NCI-H187 (cell line): ENCODE results near the gene KAT8.

Experiments
- DNase-seq, 2 experiments: peaks; one replicate each; lab custom pipeline; 2025; lab: John Stamatoyannopoulos, UW

The KAT8 gene

GRCh38 chr16:31108035-31108793, 9.2 kb upstream of the KAT8 start, which contains the start of gene BCKDK:
Gene BCKDK, plus strand, starts transcription at chr16:31108386. Its CDS starts 838 bp downstream, at chr16:31109224.
- DNase-seq = peak in 1 of 2 experiments; percentile 1

DNA sequence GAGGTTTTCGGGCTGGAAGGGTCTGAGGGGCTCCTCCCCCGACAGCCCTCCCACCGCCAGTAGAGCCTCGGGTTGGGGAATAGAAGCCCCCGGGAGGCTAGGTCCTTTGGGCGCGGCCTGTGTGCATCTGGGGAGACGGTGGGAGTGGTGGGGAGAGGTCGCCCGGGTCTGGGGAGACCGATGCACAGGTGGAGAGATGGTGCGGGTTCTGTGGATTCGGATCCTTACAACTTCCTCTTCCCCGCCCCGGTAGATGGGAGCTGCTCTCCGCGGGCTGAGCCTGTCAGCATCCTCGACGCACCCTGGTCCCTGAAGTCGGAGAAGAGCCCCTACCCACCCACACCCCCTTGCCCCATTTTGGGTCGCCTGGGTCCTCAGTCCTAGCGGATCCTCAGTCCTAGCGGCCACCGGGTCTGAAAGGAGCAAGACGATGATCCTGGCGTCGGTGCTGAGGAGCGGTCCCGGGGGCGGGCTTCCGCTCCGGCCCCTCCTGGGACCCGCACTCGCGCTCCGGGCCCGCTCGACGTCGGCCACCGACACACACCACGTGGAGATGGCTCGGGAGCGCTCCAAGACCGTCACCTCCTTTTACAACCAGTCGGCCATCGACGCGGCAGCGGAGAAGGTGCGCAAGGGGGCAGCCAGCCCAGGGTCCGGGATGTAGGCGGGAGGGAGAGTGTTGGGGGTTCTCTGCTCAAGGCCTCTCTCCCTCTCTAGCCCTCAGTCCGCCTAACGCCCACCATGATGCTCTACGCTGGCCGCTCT, 8.5 kb upstream of the KAT8 start:
- no peak for DNase-seq

GRCh38 chr16:31109622-31110021, 7.8 kb upstream of the KAT8 start:
- no peak for DNase-seq

- no peak for DNase-seq
Measured at GRCh38 chr16:31110106-31111034, 7.1 kb upstream of the KAT8 start.

- DNase-seq = no peak
Measured at GRCh38 chr16:31111881-31112466, 5.5 kb upstream of the KAT8 start.

- no peak for DNase-seq
Measured at GRCh38 chr16:31112711-31113110, 4.8 kb upstream of the KAT8 start.

GRCh38 chr16:31113121-31114120, 4.0 kb upstream of the KAT8 start:
- no peak for DNase-seq

DNA sequence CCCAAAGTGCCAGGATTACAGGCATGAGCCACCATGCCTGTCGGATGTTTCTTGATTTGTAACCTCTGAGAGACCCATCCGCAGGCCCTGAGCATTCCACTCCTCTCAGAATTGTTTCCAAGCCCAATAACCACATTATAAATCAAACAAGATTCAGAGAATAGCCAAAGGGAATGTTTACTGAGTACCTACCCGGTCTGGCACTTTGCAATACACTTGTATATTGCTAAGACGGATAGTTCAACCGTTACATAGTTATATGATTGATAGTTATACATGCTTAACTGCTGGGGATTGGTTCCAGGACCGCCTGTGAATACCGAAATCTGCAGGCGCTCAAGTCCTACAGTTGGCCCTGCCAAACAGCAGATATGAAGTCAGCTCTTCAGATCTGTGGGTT, 3.0 kb upstream of the KAT8 start:
- DNase-seq = no peak

DNA sequence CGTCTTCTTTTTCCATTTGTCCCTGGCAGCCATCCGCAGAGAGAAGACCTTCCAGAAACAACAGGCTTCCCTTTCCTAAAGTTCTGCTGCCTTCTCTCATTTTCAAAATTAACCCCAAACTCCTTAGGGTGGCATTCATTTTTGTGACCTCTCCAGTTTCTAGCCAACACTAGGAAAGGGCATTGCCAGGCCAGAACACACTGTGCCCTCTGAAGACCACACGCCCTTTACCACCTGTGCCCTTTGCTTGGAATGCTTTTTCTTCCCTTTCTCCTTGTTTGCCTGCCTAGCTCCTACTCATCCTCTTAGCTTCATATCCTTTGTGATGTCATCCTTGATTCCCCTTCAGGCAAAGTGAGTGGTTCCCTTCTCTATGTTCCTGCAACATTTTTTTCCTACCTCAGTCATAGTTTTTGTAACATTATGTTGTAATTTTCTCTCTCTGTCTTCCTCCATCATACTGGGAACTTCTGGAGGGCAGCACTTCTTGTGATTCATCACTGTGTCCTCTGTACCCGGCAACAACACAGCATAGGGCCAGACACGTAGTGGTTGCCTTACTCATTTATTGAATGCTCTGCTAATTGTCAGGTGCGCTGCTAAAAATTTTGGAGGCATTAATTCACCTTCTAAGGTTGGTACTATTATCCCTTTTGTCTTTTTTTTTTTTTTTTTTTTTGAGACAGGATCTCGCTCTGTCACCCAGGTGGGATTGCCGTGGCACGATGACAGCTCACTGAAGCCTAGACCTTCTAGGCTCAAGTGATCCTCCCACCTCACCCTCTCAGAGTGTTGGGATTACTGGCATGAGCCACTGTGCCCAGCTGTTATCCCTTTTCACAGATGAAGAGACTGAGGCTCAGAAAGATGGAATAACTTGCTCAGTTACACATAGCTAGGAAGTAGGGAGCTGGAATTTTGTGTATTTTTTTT, 1.0 kb downstream of the KAT8 start:
- no peak for DNase-seq

DNA sequence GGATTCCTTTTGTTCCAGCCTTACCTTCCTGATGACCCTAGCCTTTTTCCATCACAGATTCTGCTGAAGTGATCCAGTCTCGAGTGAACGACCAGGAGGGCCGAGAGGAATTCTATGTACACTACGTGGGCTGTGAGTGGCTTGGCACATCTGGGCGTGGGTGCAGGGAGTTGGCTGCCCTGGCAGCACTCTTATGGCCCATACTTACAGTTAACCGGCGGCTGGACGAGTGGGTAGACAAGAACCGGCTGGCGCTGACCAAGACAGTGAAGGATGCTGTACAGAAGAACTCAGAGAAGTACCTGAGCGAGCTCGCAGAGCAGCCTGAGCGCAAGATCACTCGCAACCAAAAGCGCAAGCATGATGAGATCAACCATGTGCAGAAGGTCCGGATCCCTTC, 2.7 kb downstream of the KAT8 start:
- no peak for DNase-seq

- DNase-seq = no peak
Measured at GRCh38 chr16:31125844-31126243, 8.4 kb downstream of the KAT8 start.

GRCh38 chr16:31127182-31127581, 9.7 kb downstream of the KAT8 start:
- DNase-seq = no peak

- DNase-seq = no peak
Measured at GRCh38 chr16:31128711-31129567, 11.5 kb downstream of the KAT8 start.

DNA sequence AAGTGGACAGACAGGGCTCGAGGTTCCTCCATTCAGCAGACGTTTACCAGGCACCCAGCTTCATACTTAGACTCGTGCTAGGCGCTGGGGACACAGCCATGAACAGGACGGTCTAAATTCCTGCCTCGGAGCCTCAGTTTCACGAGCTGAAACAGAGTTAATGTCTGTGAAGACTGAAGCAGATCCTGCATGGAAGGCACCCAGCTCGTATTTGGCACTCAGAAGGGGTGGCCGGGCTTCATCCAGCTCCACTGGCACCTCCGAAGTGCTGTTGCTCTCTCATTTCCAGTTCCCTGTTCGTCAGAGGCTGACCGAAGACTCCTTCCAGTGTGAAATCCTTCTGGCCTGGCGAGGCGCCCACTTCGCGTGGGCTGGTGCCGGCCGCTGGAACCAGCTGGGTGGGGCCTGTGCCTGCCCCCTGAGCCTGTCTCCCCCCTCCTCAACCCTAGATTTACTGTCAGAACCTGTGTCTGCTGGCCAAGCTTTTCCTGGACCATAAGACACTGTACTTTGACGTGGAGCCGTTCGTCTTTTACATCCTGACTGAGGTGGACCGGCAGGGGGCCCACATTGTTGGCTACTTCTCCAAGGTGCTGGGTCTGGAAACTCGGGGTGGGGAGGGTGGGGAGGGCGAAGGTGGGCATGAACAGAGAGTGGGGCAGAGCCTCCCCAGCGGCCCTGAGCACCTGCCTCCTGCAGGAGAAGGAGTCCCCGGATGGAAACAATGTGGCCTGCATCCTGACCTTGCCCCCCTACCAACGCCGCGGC, 12.3 kb downstream of the KAT8 start:
- no peak for DNase-seq

DNA sequence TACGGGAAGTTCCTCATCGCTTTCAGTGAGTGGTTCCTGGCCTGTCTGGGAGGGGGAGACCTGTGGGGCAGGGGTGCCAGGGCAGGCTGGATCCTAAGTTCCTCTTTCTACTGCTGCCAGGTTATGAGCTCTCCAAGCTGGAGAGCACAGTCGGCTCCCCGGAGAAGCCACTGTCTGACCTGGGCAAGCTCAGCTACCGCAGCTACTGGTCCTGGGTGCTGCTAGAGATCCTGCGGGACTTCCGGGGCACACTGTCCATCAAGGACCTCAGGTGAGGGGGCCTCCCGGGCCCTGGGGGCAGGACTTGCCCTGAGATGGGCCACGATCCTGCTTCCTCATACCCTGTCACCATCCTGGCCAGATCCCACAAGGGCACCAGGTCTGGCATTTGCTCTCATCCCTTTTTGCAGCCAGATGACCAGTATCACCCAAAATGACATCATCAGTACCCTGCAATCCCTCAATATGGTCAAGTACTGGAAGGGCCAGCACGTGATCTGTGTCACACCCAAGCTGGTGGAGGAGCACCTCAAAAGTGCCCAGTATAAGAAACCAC, 12.9 kb downstream of the KAT8 start:
- DNase-seq = no peak

- DNase-seq = no peak
Measured at GRCh38 chr16:31130899-31131298, 13.4 kb downstream of the KAT8 start.

GRCh38 chr16:31131416-31131815, 14.0 kb downstream of the KAT8 start:
- no peak for DNase-seq
